ENCODE data around the gene TP73.
A peak's percentile ranks its signal among the peaks of the same experiment; 100 is the strongest.

TP73 gene

DNA sequence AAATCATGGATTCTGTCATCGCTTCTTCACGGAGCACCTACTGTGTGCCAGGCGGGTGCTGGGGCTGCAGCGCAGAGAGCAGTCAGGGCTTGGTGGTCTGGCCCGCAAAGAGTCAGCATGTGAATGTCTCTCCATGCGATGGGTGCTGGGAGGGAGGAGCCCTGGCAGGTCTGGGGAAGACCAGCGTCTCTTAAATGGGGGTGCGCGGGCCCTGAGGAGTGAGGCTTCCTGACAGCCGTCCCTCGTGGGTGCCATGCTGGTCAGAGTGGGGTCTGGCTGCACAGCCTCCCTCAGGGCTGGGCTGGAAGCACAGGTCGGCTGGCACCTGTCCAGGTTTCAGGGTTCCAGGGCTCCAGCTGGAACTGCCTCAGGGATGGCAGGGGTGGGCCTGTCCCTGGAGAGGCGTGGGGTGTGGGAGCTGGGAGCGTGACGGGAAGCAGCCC, 18.5 kb downstream of the TP73 start:
- peaks cover 0 to 18% (median 5%) of the 10 kb centered on the region in 4 experiments for H3K4me1 ChIP-seq (ENCODE audit: control extremely low read depth in 1 of 4, control insufficient read depth in 4 of 4, insufficient read depth in 4 of 4, low read length in 3 of 4)
- H3K4me3 ChIP-seq (ENCODE audit: control insufficient read depth in 1 of 7, extremely low read depth in 1 of 7, insufficient read depth in 4 of 7, low read depth in 2 of 7, low read length in 6 of 7) = no peak overlapping the region
- H3K9me3 ChIP-seq (ENCODE audit: control extremely low read depth in 1 of 5, control insufficient read depth in 4 of 5, insufficient read depth in 2 of 5, low read depth in 1 of 5, low read length in 4 of 5) = no peaks in the 10 kb centered on the region
- DNase-seq = no peak
- peaks cover 0 to 10% (median 3%) of the 10 kb centered on the region in 5 experiments for H3K27me3 ChIP-seq (replicated peaks in 2 of 5; ENCODE audit: control insufficient read depth in 4 of 5, insufficient read depth in 5 of 5, low read length in 4 of 5)
- no peak overlapping the region for H3K27ac ChIP-seq (ENCODE audit: insufficient read depth in 1 of 2, low read depth in 1 of 2, low read length in 2 of 2, poor library complexity in 1 of 2, severe bottlenecking in 2 of 2)
- 95% methylated on average over 15 of the region's 15 CpGs for WGBS (ENCODE audit: insufficient coverage)
- CTCF ChIA-PET = no interaction called here
- POLR2A ChIA-PET = no interaction called here
- no peaks in the 10 kb centered on the region for H3K36me3 ChIP-seq (ENCODE audit: control insufficient read depth in 4 of 4, insufficient read depth in 4 of 4, low read length in 3 of 4)

DNA sequence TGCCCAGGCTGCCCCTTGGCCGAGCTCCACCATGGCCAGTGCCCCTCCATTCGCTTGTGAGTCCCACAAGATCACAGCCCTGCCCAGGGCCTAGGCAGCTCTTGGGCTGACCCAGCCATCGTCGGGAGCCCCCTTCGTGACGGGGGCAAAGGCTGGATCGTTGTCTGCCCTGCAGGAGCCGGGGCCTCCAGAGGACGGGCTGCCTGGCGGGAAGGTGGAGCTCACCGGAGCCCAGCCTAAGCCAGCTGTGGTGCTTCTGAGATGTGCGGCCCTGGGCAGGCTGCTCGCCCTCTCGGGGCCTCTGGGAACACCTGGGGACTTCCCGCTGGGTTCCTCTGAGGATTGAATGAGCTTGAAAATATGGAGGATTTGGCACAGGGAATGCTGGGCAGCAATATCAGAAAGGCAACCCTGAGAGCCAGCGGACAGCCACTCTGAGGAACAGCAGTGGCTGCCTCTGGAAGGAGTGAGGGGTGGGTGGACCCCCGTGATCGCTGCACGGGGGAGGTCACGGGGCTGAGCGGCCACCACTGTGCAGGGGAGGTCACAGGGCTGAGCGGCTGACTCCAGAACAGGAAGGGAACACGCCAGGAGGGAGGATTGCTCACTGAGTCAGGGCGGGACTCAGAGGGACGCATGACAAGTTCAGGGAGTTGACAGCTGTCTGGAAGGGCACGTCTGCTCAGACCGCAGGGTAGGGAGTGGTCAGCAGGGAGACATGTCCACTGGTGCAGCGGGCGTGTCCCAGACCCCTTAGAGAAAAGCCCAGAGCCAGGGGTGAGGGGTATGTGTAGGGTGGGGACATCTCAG, 19.3 kb downstream of the TP73 start:
- no peak overlapping the region for H3K27ac ChIP-seq (ENCODE audit: insufficient read depth in 1 of 2, low read depth in 1 of 2, low read length in 2 of 2, poor library complexity in 1 of 2, severe bottlenecking in 2 of 2)
- WGBS (ENCODE audit: insufficient coverage) = 97% methylated on average over 27 of the region's 29 CpGs
- POLR2A ChIA-PET = no interaction called here
- peaks cover 0 to 10% (median 3%) of the 10 kb centered on the region in 5 experiments for H3K27me3 ChIP-seq (replicated peaks in 2 of 5; ENCODE audit: control insufficient read depth in 4 of 5, insufficient read depth in 5 of 5, low read length in 4 of 5)
- DNase-seq = no peak
- no peak overlapping the region for H3K4me3 ChIP-seq (ENCODE audit: control insufficient read depth in 1 of 7, extremely low read depth in 1 of 7, insufficient read depth in 4 of 7, low read depth in 2 of 7, low read length in 6 of 7)
- H3K36me3 ChIP-seq (ENCODE audit: control insufficient read depth in 4 of 4, insufficient read depth in 4 of 4, low read length in 3 of 4) = no peaks in the 10 kb centered on the region
- H3K4me1 ChIP-seq (ENCODE audit: control extremely low read depth in 1 of 4, control insufficient read depth in 4 of 4, insufficient read depth in 4 of 4, low read length in 3 of 4) = peaks cover 0 to 26% (median 7%) of the 10 kb centered on the region in 4 experiments
- CTCF ChIA-PET = interaction anchor here (1.2 kb wide), 1 partner anchor 179 kb away, joined by 3 read pairs; no protein-coding TSS in a partner anchor
- H3K9me3 ChIP-seq (ENCODE audit: control extremely low read depth in 1 of 5, control insufficient read depth in 4 of 5, insufficient read depth in 2 of 5, low read depth in 1 of 5, low read length in 4 of 5) = no peaks in the 10 kb centered on the region

DNA sequence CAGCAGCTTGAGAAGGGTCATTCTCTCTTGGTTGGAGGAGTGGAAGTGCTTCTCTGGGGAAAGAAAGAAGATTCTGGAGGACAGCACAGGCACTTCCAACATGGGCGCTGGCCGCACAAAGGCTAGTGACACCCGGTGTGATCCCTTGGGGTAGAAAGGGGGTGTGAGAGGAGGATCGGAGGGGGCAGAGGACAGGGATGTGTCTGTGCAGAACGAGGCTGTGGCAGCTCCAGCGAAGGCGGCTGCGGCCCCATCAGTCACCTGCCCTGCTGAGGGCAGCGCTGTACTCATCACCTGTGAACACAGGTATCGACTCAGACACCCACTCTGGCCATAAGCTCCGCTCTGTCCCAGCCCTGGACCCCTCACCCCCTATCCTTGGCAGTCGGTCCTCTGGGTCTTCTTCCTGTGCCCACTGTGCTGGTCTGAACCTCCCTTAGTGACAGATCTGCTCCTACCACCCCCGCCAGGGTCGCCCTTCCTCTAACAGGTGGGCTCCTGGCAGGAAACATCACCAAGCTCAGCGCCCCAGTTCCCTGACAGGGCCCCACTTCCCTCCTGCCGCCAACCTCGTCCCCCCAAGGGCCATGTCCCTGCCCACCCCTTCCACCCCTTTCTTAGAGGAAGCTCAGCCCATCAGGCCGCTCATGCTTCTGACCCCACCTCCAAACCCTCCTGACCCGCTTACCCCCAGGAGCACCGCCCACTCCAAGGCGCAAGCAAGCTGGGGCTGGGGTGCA, 20.1 kb downstream of the TP73 start:
- WGBS (ENCODE audit: insufficient coverage) = 73% methylated on average over 16 of the region's 21 CpGs
- Histone ChIP-seq H3K9me3 (ENCODE audit: control extremely low read depth in 1 of 5, control insufficient read depth in 4 of 5, insufficient read depth in 2 of 5, low read depth in 1 of 5, low read length in 4 of 5) (no peaks in the 10 kb centered on the region), H3K36me3 (ENCODE audit: control insufficient read depth in 4 of 4, insufficient read depth in 4 of 4, low read length in 3 of 4) (no peaks in the 10 kb centered on the region), H3K27me3 (replicated peaks in 2 of 5; ENCODE audit: control insufficient read depth in 4 of 5, insufficient read depth in 5 of 5, low read length in 4 of 5) (peaks cover 0 to 10% (median 2%) of the 10 kb centered on the region in 5 experiments), H3K4me1 (ENCODE audit: control extremely low read depth in 1 of 4, control insufficient read depth in 4 of 4, insufficient read depth in 4 of 4, low read length in 3 of 4) (peaks cover 0 to 34% (median 15%) of the 10 kb centered on the region in 4 experiments), H3K4me3 (ENCODE audit: control insufficient read depth in 1 of 7, extremely low read depth in 1 of 7, insufficient read depth in 4 of 7, low read depth in 2 of 7, low read length in 6 of 7) (no peak overlapping the region), H3K27ac (ENCODE audit: insufficient read depth in 1 of 2, low read depth in 1 of 2, low read length in 2 of 2, poor library complexity in 1 of 2, severe bottlenecking in 2 of 2) (no peak overlapping the region)
- CTCF ChIA-PET = interaction anchor here (1.2 kb wide), 1 partner anchor 180 kb away, joined by 3 read pairs; no protein-coding TSS in a partner anchor
- POLR2A ChIA-PET = no interaction called here
- DNase-seq = peak in 1 of 3 donors; percentile 11

DNA sequence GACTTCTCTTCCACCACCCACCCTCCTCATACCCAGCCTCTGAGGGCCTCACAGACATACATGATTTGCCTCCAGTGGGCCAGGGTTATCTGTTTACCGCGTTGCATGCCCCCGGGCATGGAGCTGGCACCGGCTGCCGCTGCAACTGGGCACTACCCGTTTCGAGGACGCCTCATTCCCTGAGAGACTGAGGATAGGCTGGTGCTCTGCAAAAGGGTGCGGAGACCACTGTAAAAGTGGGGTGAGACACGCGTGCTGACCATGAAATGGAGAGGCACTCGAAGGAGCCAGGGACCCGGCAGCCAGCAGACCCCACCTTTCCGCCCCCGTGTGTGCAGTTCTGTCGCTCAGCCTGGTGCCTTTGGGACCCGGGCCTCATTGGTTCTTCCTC, 20.6 kb downstream of the TP73 start:
- no peak overlapping the region for H3K27ac ChIP-seq (ENCODE audit: insufficient read depth in 1 of 2, low read depth in 1 of 2, low read length in 2 of 2, poor library complexity in 1 of 2, severe bottlenecking in 2 of 2)
- H3K27me3 ChIP-seq (replicated peaks in 2 of 5; ENCODE audit: control insufficient read depth in 4 of 5, insufficient read depth in 5 of 5, low read length in 4 of 5) = peaks cover 0 to 9% (median 0%) of the 10 kb centered on the region in 5 experiments
- peaks cover 0 to 39% (median 19%) of the 10 kb centered on the region in 4 experiments for H3K4me1 ChIP-seq (ENCODE audit: control extremely low read depth in 1 of 4, control insufficient read depth in 4 of 4, insufficient read depth in 4 of 4, low read length in 3 of 4)
- 93% methylated on average over 17 of the region's 17 CpGs for WGBS (ENCODE audit: insufficient coverage)
- H3K9me3 ChIP-seq (ENCODE audit: control extremely low read depth in 1 of 5, control insufficient read depth in 4 of 5, insufficient read depth in 2 of 5, low read depth in 1 of 5, low read length in 4 of 5) = no peaks in the 10 kb centered on the region
- no peaks in the 10 kb centered on the region for H3K36me3 ChIP-seq (ENCODE audit: control insufficient read depth in 4 of 4, insufficient read depth in 4 of 4, low read length in 3 of 4)
- CTCF ChIA-PET = interaction anchor here (1.2 kb wide), 1 partner anchor 180 kb away, joined by 3 read pairs; no protein-coding TSS in a partner anchor
- DNase-seq = no peak
- no peak overlapping the region for H3K4me3 ChIP-seq (ENCODE audit: control insufficient read depth in 1 of 7, extremely low read depth in 1 of 7, insufficient read depth in 4 of 7, low read depth in 2 of 7, low read length in 6 of 7)
- POLR2A ChIA-PET = no interaction called here

DNA sequence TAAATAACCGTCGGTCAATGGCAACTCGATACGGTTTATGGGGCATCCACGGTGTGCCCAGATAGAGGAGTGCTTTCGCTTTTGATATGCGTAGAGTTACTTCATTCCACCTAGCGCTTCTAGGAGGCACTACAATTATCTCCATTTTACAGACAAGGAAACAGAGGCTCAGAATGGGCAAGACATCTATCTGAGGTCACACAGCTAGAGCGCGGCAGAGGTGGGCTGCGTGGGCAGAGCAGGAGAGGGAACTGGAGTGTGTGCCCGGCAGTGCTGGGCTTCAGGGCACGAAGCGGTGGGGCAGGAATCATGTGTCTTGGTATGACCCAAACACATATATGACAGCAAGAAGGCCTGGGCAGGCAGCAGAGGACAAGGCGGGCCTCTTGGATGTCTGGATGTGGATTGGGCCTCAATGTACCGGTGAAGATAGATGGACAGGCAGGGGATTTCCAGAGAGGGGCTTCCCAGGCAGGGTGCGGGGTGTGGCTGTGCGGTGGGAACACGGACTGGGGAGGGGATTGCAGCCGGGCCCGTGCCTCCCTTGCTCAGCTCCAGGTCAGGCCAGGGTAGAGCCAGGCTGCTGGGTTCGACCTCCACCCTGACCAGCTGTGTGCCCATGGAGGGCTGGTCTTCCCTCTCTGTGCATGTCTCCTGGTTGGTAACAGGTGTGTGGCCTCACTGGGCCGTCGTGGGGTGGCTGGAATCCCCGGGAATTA, 21.2 kb downstream of the TP73 start:
- CTCF ChIA-PET = no interaction called here
- DNase-seq = peak in 1 of 3 donors; percentile 20
- Histone ChIP-seq H3K36me3 (ENCODE audit: control insufficient read depth in 4 of 4, insufficient read depth in 4 of 4, low read length in 3 of 4) (no peaks in the 10 kb centered on the region), H3K9me3 (ENCODE audit: control extremely low read depth in 1 of 5, control insufficient read depth in 4 of 5, insufficient read depth in 2 of 5, low read depth in 1 of 5, low read length in 4 of 5) (no peaks in the 10 kb centered on the region), H3K4me3 (ENCODE audit: control insufficient read depth in 1 of 7, extremely low read depth in 1 of 7, insufficient read depth in 4 of 7, low read depth in 2 of 7, low read length in 6 of 7) (no peak overlapping the region), H3K27ac (ENCODE audit: insufficient read depth in 1 of 2, low read depth in 1 of 2, low read length in 2 of 2, poor library complexity in 1 of 2, severe bottlenecking in 2 of 2) (no peak overlapping the region), H3K27me3 (replicated peaks in 2 of 5; ENCODE audit: control insufficient read depth in 4 of 5, insufficient read depth in 5 of 5, low read length in 4 of 5) (peaks cover 0 to 4% (median 0%) of the 10 kb centered on the region in 5 experiments), H3K4me1 (ENCODE audit: control extremely low read depth in 1 of 4, control insufficient read depth in 4 of 4, insufficient read depth in 4 of 4, low read length in 3 of 4) (peaks cover 0 to 45% (median 25%) of the 10 kb centered on the region in 4 experiments)
- POLR2A ChIA-PET = interaction anchor here (0.6 kb wide), 1 partner anchor 721 kb away, joined by 3 read pairs; no protein-coding TSS in a partner anchor
- WGBS (ENCODE audit: insufficient coverage) = 93% methylated on average over 24 of the region's 25 CpGs

DNA sequence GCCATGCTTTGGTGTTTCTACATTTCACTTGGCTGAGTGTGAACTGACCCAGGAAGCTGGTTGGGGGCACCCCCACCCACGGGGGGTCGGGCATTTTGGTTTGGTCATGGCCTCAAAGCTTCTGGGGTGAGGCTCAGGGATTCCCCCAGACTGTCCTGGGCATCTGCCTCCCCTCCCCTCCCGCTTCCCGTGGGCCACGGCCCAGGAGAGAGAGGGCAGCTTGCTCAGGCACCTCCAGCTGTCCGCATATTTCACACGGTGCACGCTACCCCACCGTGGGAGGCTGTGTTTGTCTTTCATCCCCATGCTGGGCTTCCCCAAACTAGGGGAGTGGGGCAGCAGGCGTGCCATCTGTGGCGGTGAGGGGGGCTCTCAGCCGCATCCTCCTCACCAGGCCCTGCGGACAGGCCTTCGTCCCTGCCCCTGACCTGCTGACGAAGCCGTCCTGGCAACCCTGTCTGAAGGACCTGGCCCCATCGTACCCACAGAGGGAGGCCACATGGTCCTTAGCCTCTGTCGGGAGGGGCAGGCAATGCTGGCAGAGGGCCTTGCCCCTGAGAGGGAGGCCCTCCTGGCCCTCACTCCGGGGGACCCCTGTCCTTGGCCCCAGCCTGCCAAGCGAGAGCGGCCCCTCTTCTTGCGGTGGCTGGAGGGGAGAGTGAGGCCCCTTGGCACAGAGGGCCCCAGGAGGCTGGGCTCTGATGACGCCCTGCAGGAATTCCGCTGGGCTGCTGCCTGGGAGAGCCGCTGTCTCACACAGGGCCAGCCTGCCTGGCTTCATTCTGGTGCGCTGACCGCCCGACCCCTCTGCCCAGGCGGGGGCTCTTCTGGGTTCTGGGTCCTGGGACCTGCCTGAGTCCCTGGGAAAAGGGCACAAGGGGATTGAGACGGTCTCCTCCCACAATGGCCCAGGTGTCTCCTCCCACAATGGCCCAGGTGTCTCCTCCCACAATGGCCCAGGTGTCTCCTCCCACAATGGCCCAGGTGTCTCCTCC, 22.1 kb downstream of the TP73 start:
- H3K4me3 ChIP-seq (ENCODE audit: control insufficient read depth in 1 of 7, extremely low read depth in 1 of 7, insufficient read depth in 4 of 7, low read depth in 2 of 7, low read length in 6 of 7) = no peak overlapping the region
- no peaks in the 10 kb centered on the region for H3K9me3 ChIP-seq (ENCODE audit: control extremely low read depth in 1 of 5, control insufficient read depth in 4 of 5, insufficient read depth in 2 of 5, low read depth in 1 of 5, low read length in 4 of 5)
- WGBS (ENCODE audit: insufficient coverage) = 94% methylated on average over 24 of the region's 30 CpGs
- H3K27me3 ChIP-seq (replicated peaks in 2 of 5; ENCODE audit: control insufficient read depth in 4 of 5, insufficient read depth in 5 of 5, low read length in 4 of 5) = peaks cover 0 to 5% (median 2%) of the 10 kb centered on the region in 5 experiments
- no peak overlapping the region for H3K27ac ChIP-seq (ENCODE audit: insufficient read depth in 1 of 2, low read depth in 1 of 2, low read length in 2 of 2, poor library complexity in 1 of 2, severe bottlenecking in 2 of 2)
- no peak for DNase-seq
- H3K4me1 ChIP-seq (ENCODE audit: control extremely low read depth in 1 of 4, control insufficient read depth in 4 of 4, insufficient read depth in 4 of 4, low read length in 3 of 4) = peaks cover 0 to 44% (median 28%) of the 10 kb centered on the region in 4 experiments
- H3K36me3 ChIP-seq (ENCODE audit: control insufficient read depth in 4 of 4, insufficient read depth in 4 of 4, low read length in 3 of 4) = no peaks in the 10 kb centered on the region
- ChIA-PET POLR2A (interaction anchor here (0.6 kb wide), 1 partner anchor 721 kb away, joined by 3 read pairs; no protein-coding TSS in a partner anchor), CTCF (no interaction called here)

All from common myeloid progenitor, CD34-positive (primary cell).